Right atrium auricular region (tissue), 2 donors: ENCODE measurements around the gene NUDCD3. TPM values are rescaled to one million over a fixed set of nuclear protein-coding genes. Genes with fewer than 3 reads are reported as not detected.
A peak's percentile ranks its signal among the peaks of the same experiment; 100 is the strongest.

Source experiments
- DNase-seq: peaks from one replicate; pipeline ENCODE4 v3.0.0-alpha.2; 2019; ENCODE audit warnings: low spot score
- H3K27ac ChIP-seq, 2 donors: fragments of 200-600 bp; sonication (generic); 1 replicate in 1 of 2; 2 replicates in 1 of 2; pipeline ENCODE4 v1.5.1; 2016 to 2019
- H3K27me3 ChIP-seq, 2 donors: fragments of 200-600 bp; sonication (generic); one replicate each; pipeline versions ENCODE4 v1.5.1 to v1.6.0; 2017 to 2019
- H3K36me3 ChIP-seq: fragments of 200-600 bp; sonication (generic); one replicate; pipeline ENCODE4 v1.5.1; 2016
- H3K4me1 ChIP-seq, 2 donors: fragments of 200-600 bp; sonication (generic); one replicate each; pipeline versions ENCODE4 v1.5.1 to v1.6.0; 2017 to 2019
- H3K4me3 ChIP-seq, 2 donors: fragments of 200-600 bp; sonication (generic); 1 replicate in 1 of 2; 2 replicates in 1 of 2; pipeline ENCODE4 v1.5.1; 2017 to 2019; ENCODE audit warnings: mild to moderate bottlenecking in 1 of 2, moderate library complexity in 1 of 2
- H3K9me3 ChIP-seq, 2 donors: fragments of 200-600 bp; sonication (generic); one replicate each; pipeline ENCODE4 v1.5.1; 2019
- CTCF ChIP-seq, 2 donors: fragments of 200-600 bp; sonication (generic); IDR thresholded peaks; one replicate each; pipeline ENCODE4 v1.5.1; 2019; ENCODE audit warnings: antibody characterized with exemption in 2 of 2
- total RNA-seq, 2 donors: library from RNA; depleted of rRNA; stranded (reverse); fragments of >200 nt; gene quantifications; one replicate each; pipeline ENCODE4 v1.1.0, GENCODE V29; 2016

The NUDCD3 gene
- total RNA-seq, 2 donors from 2014 or later = 50.6 to 53.3 TPM

DNA sequence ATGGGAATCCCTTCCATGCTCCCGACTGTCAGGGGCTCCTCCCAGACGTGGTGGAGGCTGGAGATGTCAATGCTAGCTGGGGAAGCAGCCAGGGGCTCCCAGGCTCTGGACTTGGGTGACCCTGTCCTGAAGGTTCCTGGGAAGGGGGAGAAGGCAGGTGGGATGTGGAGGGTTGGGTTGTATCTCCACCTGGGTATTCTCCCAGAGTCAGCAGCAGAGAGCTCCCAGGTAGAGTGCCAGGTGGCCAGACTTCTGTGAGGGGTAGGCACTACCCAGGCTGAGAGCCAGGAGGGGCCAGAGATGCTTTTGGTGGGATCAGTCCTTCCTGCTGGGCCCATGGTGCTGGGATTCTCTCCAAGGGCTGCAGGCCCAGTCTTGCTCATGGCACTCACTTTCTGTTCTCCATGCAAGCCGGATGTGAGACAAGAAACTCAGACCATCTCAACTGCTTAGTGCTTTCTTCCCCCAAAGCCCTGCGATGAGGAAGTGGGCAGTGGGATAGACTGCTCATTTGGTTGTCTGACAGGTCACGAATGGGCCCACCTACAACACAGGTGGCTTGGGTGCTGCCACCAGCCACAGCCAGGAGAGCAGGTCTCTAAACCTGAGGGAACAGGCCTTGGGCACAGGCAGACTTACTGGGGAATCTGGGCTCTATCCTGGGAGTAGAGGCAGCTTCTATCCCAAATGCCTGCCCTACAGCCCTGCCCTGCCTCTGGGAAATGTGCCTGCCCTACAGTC lies 112.6 kb downstream of the NUDCD3 start:
- TF ChIP-seq CTCF (IDR thresholded peaks at IDR 0.05) = no peak
- Histone ChIP-seq H3K27me3 (no peaks in the 10 kb centered on the region), H3K9me3 (no peaks in the 10 kb centered on the region), H3K36me3 (no peaks in the 10 kb centered on the region), H3K4me3 (no peak overlapping the region), H3K4me1 (peaks cover 0 to 10% of the 10 kb centered on the region in 2 donors), H3K27ac (no peak overlapping the region)
- no peak for DNase-seq

GRCh38 chr7:44377134-44377463 lies 113.4 kb downstream of the NUDCD3 start:
- no peak for DNase-seq
- H3K9me3 ChIP-seq = no peaks in the 10 kb centered on the region
- no peaks in the 10 kb centered on the region for H3K27me3 ChIP-seq
- H3K4me3 ChIP-seq = no peak overlapping the region
- no peak overlapping the region for H3K27ac ChIP-seq
- peaks cover 0 to 4% of the 10 kb centered on the region in 2 donors for H3K4me1 ChIP-seq
- no peak for TF ChIP-seq CTCF (IDR thresholded peaks at IDR 0.05)
- no peaks in the 10 kb centered on the region for H3K36me3 ChIP-seq

DNA sequence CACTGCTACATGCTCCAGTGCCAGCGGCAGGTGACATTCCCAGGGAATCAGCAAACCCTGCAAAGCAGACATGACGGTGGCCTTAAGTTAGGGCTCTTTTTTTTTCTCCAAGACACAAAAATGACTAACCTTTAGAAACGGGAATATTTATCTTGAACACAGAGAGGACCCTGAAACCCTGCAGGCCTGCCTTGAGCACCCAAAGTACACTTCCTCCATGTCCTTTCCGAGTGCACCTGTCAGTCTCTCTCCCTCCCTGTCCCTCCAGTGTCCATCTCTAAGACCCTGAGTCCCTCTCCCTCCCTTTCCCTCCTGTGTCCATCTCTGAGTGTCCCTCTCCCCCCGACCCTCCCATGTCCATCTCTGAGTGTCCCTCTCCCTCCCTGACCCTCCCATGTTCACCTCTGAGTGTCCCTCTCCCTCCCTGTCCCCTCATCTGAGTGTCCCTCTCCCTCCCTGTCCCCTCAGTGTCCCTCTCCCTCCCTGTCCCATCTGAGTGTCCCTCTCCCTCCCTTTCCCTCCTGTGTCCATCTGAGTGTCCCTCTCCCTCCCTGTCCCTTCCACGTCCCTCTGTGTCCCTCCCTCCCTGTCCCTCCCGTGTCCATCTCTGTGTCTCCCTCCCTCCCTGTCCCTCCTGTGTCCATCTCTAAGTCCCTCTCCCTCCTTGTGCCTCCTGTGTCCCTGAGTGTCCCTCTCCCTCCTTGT lies 113.9 kb downstream of the NUDCD3 start:
- H3K27me3 ChIP-seq = no peaks in the 10 kb centered on the region
- no peaks in the 10 kb centered on the region for H3K4me1 ChIP-seq
- no peak for DNase-seq
- H3K4me3 ChIP-seq = no peak overlapping the region
- H3K36me3 ChIP-seq = no peaks in the 10 kb centered on the region
- H3K9me3 ChIP-seq = no peaks in the 10 kb centered on the region
- TF ChIP-seq CTCF (IDR thresholded peaks at IDR 0.05) = no peak
- no peak overlapping the region for H3K27ac ChIP-seq

DNA sequence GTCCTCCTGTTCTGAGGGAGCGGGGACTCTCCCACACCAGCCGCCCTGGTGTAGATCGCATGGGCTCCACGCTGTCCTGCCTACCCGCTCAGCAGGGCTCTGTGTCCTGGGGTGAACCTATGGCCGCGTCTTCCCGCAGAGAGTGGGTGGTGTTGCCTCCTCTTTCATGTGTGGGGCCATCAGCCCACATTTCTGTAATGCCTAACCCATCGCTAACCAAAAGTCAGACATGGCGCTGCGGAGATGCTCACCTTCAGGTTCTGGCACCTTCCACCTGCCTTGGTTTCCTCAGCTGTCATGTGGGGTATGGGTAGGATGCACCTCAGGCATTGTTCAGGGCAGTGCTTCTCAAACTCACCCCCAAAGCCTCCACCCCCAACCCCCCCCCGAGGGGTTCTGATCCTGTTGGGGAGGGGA lies 114.5 kb downstream of the NUDCD3 start:
- DNase-seq = no peak
- H3K4me1 ChIP-seq = no peaks in the 10 kb centered on the region
- no peaks in the 10 kb centered on the region for H3K9me3 ChIP-seq
- no peak overlapping the region for H3K27ac ChIP-seq
- H3K27me3 ChIP-seq = no peaks in the 10 kb centered on the region
- no peak for TF ChIP-seq CTCF (IDR thresholded peaks at IDR 0.05)
- no peak overlapping the region for H3K4me3 ChIP-seq
- no peaks in the 10 kb centered on the region for H3K36me3 ChIP-seq

DNA sequence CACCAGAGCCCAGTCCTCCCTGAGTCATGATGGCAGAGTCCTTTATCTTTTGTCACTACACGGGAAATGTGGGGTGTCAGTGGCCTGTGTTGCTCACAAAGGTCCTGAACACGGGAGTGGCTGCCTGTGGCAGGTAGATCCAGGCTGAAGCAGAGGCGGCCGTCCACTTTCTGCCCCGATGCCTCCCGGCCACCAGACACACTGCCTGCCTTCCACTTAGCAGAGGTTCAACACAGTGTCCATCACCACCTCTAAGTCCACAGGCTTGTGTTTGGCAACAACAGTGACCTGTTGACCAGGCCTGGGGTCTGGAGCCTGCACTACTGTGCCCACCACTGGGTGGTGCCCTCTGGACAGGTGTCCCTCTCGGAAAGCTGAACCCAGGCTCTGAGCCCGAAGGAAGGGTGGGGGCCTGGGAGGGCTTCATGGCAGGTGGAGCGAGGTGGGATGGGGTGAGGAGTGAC lies 115.2 kb downstream of the NUDCD3 start:
- TF ChIP-seq CTCF (IDR thresholded peaks at IDR 0.05) = peak; percentile 35 to 60
- no peak overlapping the region for H3K27ac ChIP-seq
- H3K27me3 ChIP-seq = no peaks in the 10 kb centered on the region
- H3K4me1 ChIP-seq = no peaks in the 10 kb centered on the region
- no peak overlapping the region for H3K4me3 ChIP-seq
- no peaks in the 10 kb centered on the region for H3K36me3 ChIP-seq
- no peaks in the 10 kb centered on the region for H3K9me3 ChIP-seq
- no peak for DNase-seq
